OCI-LY7 (cell line): ENCODE measurements around the gene IPO13. TPM values are rescaled to one million over a fixed set of nuclear protein-coding genes. Genes with fewer than 3 reads are reported as not detected.

Experiments used
- BruUV-seq: library from RNA; stranded (reverse); fragments of 400-500 nt; replicated peaks from 2 replicates; lab custom pipeline; 2021; lab: Mats Ljungman, UMichigan
- CTCF ChIA-PET: fragments of 300-600 bp; sonication (Branson Sonifier 250); formaldehyde crosslinking; loops from one replicate; lab custom pipeline; 2022; ENCODE audit warnings: antibody characterized with exemption; ENCODE audit not compliant: unreplicated experiment; lab: Charles Lee
- POLR2A ChIA-PET: fragments of 300-600 bp; sonication (Branson Sonifier 250); formaldehyde crosslinking; loops from one replicate; lab custom pipeline; 2022; ENCODE audit warnings: antibody characterized with exemption; lab: Charles Lee
- DNase-seq: peaks from one replicate; pipeline ENCODE4 v3.0.0-alpha.2; 2015; ENCODE audit warnings: low spot score
- H2AFZ ChIP-seq: fragments of 200-600 bp; sonication (generic), shearing (Covaris generic); 2 replicates; pipeline ENCODE4 v1.6.1; 2014; ENCODE audit warnings: mild to moderate bottlenecking, antibody characterized with exemption, low read length, moderate library complexity
- H3K27ac ChIP-seq: fragments of 200-600 bp; sonication (generic); 2 replicates; pipeline ENCODE4 v1.5.1; 2014; ENCODE audit warnings: mixed run types, low read depth, mild to moderate bottlenecking, moderate library complexity, low read length, inconsistent platforms; ENCODE audit not compliant: poor library complexity, severe bottlenecking
- H3K36me3 ChIP-seq: fragments of 200-600 bp; sonication (generic); 2 replicates; pipeline ENCODE4 v1.6.1; 2014; ENCODE audit warnings: mild to moderate bottlenecking, antibody characterized with exemption, low read length, moderate library complexity, mixed read lengths; ENCODE audit not compliant: insufficient read depth
- H3K4me1 ChIP-seq: fragments of 200-600 bp; sonication (generic); 2 replicates; pipeline ENCODE4 v1.5.1; 2014; ENCODE audit warnings: mild to moderate bottlenecking, low read length; ENCODE audit not compliant: insufficient read depth, poor library complexity, severe bottlenecking
- H3K4me2 ChIP-seq: fragments of 200-600 bp; sonication (generic); 2 replicates; pipeline ENCODE4 v1.6.1; 2014; ENCODE audit warnings: mild to moderate bottlenecking, low read length
- H3K4me3 ChIP-seq: fragments of 200-600 bp; sonication (generic); 2 replicates; pipeline ENCODE4 v1.5.1; 2014; ENCODE audit warnings: mild to moderate bottlenecking, low read depth, low read length; ENCODE audit not compliant: poor library complexity, severe bottlenecking
- H3K79me2 ChIP-seq: fragments of 200-600 bp; sonication (generic); 2 replicates; pipeline ENCODE4 v1.6.1; 2016; ENCODE audit warnings: low read depth, mild to moderate bottlenecking, low read length, moderate library complexity, mixed read lengths; ENCODE audit not compliant: insufficient read depth
- H3K9me2 ChIP-seq: fragments of 200-600 bp; sonication (generic); 2 replicates; pipeline ENCODE4 v1.6.1; 2016; ENCODE audit warnings: mild to moderate bottlenecking, low read length, mixed read lengths; ENCODE audit not compliant: insufficient read depth
- H3K9me3 ChIP-seq: fragments of 200-600 bp; sonication (generic); 2 replicates; pipeline ENCODE4 v1.6.1; 2014; ENCODE audit warnings: mild to moderate bottlenecking, mixed run types, low read length, mixed read lengths
- H4K20me1 ChIP-seq: fragments of 200-600 bp; sonication (generic); 2 replicates; pipeline ENCODE4 v1.6.1; 2014; ENCODE audit warnings: mild to moderate bottlenecking, antibody characterized with exemption, low read length, moderate library complexity, mixed read lengths; ENCODE audit not compliant: insufficient read depth
- EZH2phosphoT487 ChIP-seq: fragments of 200-600 bp; sonication (generic); IDR thresholded peaks from 2 replicates; pipeline ENCODE4 v1.6.1; 2018; ENCODE audit warnings: low read depth, borderline replicate concordance, mild to moderate bottlenecking, mixed run types, antibody characterized with exemption, low read length, moderate library complexity, mixed read lengths
- intact Hi-C: fragments of 100-400 bp; cut with micrococcal nuclease; formaldehyde crosslinking; loops from one replicate; pipeline ENCODE4 v1.10.0; 2022; ENCODE audit not compliant: unreplicated experiment
- total RNA-seq, 2 experiments: library from RNA; depleted of rRNA in 1 of 2; stranded (reverse); fragments of >200 nt in 1 of 2; shearing (Covaris generic) in 1 of 2; gene quantifications; 2 replicates each; pipeline ENCODE4 v1.2.3, GENCODE V29; 2014 to 2022
- TF ChIP-seq, protein P1 (sequence below): fragments of 200-600 bp; sonication (generic); conservative IDR thresholded peaks from 2 replicates; pipeline ENCODE4 v1.5.1; 2014; ENCODE audit warnings: mild to moderate bottlenecking, antibody characterized with exemption, low read length, moderate library complexity, mixed read lengths

The IPO13 gene
- total RNA-seq, 2 experiments from 2014 or later = 17.8 to 24.1 TPM

DNA sequence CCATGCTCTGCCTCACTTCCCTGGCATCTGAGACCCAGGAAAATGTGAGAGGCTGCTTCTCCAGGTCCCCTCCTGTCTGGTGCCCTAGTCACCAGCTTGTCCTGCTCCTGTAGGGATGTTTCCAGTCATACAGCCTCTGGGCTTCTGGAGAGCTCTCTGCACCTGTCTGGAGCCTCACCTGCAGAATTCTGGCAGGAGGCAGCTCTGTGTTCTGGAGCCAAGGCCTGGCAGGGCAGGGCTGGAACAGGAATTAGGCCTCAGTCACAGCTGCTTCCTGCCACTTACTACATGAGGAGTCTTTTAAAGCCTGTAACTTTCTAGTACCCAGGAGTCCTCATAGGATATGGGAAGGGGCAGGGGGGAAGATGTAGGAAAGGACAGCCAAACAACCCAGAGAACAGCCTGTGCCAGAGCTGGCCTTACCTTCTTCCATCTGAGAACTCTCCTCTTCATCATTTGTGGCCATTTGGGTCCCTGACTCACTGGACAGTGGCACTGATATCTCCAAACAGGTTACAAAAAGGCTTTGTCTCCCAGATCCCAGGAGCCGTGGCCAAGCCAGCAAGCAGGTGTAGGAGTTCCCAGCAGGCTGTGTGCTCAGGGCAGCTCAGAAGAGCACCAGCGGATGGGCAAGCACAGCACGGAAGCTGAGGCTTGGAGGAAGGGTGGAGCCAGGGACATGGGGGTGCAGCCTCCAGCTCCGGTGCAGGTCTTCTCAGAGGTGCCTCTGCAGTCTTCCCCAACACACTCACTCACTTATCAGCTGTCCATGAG lies 44.5 kb upstream of the IPO13 start:
- CTCF ChIA-PET = no interaction called here

DNA sequence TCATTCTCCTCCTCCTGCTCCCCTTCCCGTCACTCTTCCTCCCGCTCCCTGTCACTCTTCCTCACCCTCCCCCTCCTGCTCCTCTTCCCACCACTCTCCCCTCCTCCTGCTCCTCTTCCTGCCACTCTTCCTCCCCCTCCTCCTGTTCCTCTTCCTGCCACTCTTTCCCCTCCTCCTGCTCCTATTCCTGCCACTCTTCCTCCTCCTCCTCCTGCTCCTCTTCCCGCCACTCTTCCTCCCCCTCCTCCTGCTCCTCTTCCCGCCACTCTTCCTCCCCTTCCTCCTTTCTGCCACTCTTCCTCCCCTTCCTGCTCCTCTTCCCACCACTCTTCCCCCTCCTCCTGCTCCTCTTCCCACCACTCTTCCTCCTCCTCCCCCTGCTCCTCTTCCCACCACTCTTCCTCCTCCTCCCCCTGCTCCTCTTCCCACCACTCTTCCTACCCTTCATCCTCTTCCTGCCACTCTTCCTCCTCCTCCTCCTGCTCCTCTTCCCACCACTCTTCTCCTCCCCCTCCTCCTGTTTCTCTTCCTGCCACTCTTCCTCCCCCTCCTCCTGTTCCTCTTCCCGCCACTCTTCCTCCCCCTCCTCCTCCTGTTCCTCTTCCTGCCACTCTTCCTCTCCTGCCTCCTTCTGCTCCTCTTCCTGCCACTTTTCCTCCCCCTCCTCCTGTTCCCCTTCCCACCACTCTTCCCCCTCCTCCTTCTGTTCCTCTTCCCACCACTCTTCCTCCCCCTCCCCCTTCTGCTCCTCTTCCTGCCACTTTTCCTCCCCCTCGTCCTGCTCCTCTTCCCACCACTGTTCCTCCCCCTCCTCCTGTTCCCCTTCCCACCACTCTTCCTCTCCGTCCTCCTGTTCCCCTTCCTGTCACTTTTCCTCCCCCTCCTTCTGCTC lies 41.8 kb upstream of the IPO13 start:
- Histone ChIP-seq H3K4me1 (no peaks in the 10 kb centered on the region), H4K20me1 (no peaks in the 10 kb centered on the region), H3K27ac (no peak overlapping the region), H3K4me2 (no peak overlapping the region), H3K9me3 (no peaks in the 10 kb centered on the region), H3K36me3 (no peaks in the 10 kb centered on the region), H2AFZ (no peak overlapping the region), H3K79me2 (no peaks in the 10 kb centered on the region), H3K4me3 (no peak overlapping the region), H3K9me2 (no peaks in the 10 kb centered on the region)
- ChIA-PET POLR2A (no interaction called here), CTCF (no interaction called here)
- BruUV-seq = no TSS peak
- intact Hi-C loops = no loop called here
- TF ChIP-seq, protein P1, sequence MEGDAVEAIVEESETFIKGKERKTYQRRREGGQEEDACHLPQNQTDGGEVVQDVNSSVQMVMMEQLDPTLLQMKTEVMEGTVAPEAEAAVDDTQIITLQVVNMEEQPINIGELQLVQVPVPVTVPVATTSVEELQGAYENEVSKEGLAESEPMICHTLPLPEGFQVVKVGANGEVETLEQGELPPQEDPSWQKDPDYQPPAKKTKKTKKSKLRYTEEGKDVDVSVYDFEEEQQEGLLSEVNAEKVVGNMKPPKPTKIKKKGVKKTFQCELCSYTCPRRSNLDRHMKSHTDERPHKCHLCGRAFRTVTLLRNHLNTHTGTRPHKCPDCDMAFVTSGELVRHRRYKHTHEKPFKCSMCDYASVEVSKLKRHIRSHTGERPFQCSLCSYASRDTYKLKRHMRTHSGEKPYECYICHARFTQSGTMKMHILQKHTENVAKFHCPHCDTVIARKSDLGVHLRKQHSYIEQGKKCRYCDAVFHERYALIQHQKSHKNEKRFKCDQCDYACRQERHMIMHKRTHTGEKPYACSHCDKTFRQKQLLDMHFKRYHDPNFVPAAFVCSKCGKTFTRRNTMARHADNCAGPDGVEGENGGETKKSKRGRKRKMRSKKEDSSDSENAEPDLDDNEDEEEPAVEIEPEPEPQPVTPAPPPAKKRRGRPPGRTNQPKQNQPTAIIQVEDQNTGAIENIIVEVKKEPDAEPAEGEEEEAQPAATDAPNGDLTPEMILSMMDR = no peak
- TF ChIP-seq EZH2phosphoT487 = no peak
- DNase-seq = no peak

More for the DNA sequence above, 44.5 kb upstream of the IPO13 start:
- no peak for DNase-seq
- H4K20me1 ChIP-seq = no peaks in the 10 kb centered on the region
- no peaks in the 10 kb centered on the region for H3K4me1 ChIP-seq
- no peaks in the 10 kb centered on the region for H3K9me2 ChIP-seq
- no peak overlapping the region for H3K4me3 ChIP-seq
- BruUV-seq = no TSS peak
- H3K79me2 ChIP-seq = no peaks in the 10 kb centered on the region
- POLR2A ChIA-PET = no interaction called here
- intact Hi-C loops = no loop called here
- H3K9me3 ChIP-seq = no peaks in the 10 kb centered on the region
- no peak overlapping the region for H3K4me2 ChIP-seq
- peaks cover 4% of the 10 kb centered on the region; the same call in 1 of the 2 replicates for H3K36me3 ChIP-seq
- TF ChIP-seq, protein P1 = no peak
- no peak for TF ChIP-seq EZH2phosphoT487
- no peak overlapping the region for H3K27ac ChIP-seq
- no peak overlapping the region for H2AFZ ChIP-seq
